H9 (cell line): ENCODE data around the gene PDE4B. TPM values are rescaled to one million over a fixed set of nuclear protein-coding genes. Genes with fewer than 3 reads are reported as not detected.

ENCODE experiments used
- DNase-seq: peaks from one replicate; pipeline ENCODE4 v3.0.0-alpha.2; 2017
- H2AFZ ChIP-seq: one replicate; pipeline ENCODE4 v1.6.1; 2013; ENCODE audit warnings: mild to moderate bottlenecking, low read length, control low read depth, moderate library complexity
- H2AK5ac ChIP-seq: 2 replicates; pipeline ENCODE4 v1.6.1; 2013; ENCODE audit warnings: low read length, control low read depth, mixed read lengths; ENCODE audit not compliant: insufficient read length
- H2BK120ac ChIP-seq: one replicate; pipeline ENCODE4 v1.6.1; 2013; ENCODE audit warnings: low read depth, mild to moderate bottlenecking, low read length, control low read depth, inconsistent platforms; ENCODE audit not compliant: poor library complexity, severe bottlenecking
- H2BK12ac ChIP-seq: 2 replicates; pipeline ENCODE4 v1.6.1; 2013; ENCODE audit warnings: low read length, control low read depth, mixed read lengths, low read depth; ENCODE audit not compliant: insufficient read length
- H2BK15ac ChIP-seq: 2 replicates; pipeline ENCODE4 v1.6.1; 2013; ENCODE audit warnings: low read depth, low read length, control low read depth
- H2BK20ac ChIP-seq: one replicate; pipeline ENCODE4 v1.6.1; 2013; ENCODE audit warnings: low read depth, mild to moderate bottlenecking, low read length, control low read depth, inconsistent platforms; ENCODE audit not compliant: poor library complexity, severe bottlenecking
- H2BK5ac ChIP-seq: 2 replicates; pipeline ENCODE4 v1.6.1; 2013; ENCODE audit warnings: low read length, control low read depth, mixed read lengths; ENCODE audit not compliant: insufficient read length
- H3K14ac ChIP-seq: 2 replicates; pipeline ENCODE4 v1.6.1; 2013; ENCODE audit warnings: low read length, control low read depth; ENCODE audit not compliant: insufficient read depth
- H3K18ac ChIP-seq: 2 replicates; pipeline ENCODE4 v1.6.1; 2013; ENCODE audit warnings: low read depth, mild to moderate bottlenecking, mixed read lengths, low read length, control low read depth; ENCODE audit not compliant: insufficient read length
- H3K23ac ChIP-seq: 2 replicates; pipeline ENCODE4 v1.6.1; 2013; ENCODE audit warnings: low read length, control low read depth, mixed read lengths, low read depth; ENCODE audit not compliant: insufficient read length
- H3K23me2 ChIP-seq: 2 replicates; pipeline ENCODE4 v1.6.1; 2013; ENCODE audit warnings: low read depth, mild to moderate bottlenecking, mixed read lengths, low read length, control low read depth; ENCODE audit not compliant: insufficient read length, poor library complexity, severe bottlenecking
- H3K27ac ChIP-seq: 2 replicates; pipeline ENCODE4 v1.5.1; 2013; ENCODE audit warnings: low read length, control low read depth, mixed read lengths, low read depth; ENCODE audit not compliant: insufficient read length
- H3K27me3 ChIP-seq: 2 replicates; pipeline ENCODE4 v1.6.1; 2013; ENCODE audit warnings: low read length, control low read depth, inconsistent platforms; ENCODE audit not compliant: insufficient read depth
- H3K4ac ChIP-seq: 2 replicates; pipeline ENCODE4 v1.6.1; 2013; ENCODE audit warnings: low read depth, mild to moderate bottlenecking, control low read depth, inconsistent platforms, low read length, moderate library complexity
- H3K4me1 ChIP-seq: 2 replicates; pipeline ENCODE4 v1.6.1; 2013; ENCODE audit warnings: low read length, control low read depth, inconsistent platforms; ENCODE audit not compliant: insufficient read depth
- H3K4me2 ChIP-seq: 2 replicates; pipeline ENCODE4 v1.6.1; 2013; ENCODE audit warnings: low read length, control low read depth, mixed read lengths; ENCODE audit not compliant: insufficient read length, insufficient read depth
- H3K56ac ChIP-seq: 2 replicates; pipeline ENCODE4 v1.6.1; 2013; ENCODE audit warnings: low read depth, mild to moderate bottlenecking, mixed read lengths, low read length, control low read depth; ENCODE audit not compliant: insufficient read length
- H3K79me1 ChIP-seq: 2 replicates; pipeline ENCODE4 v1.6.1; 2013; ENCODE audit warnings: low read depth, mild to moderate bottlenecking, moderate library complexity, low read length, control low read depth, inconsistent platforms; ENCODE audit not compliant: insufficient read depth, poor library complexity, severe bottlenecking
- H3K79me2 ChIP-seq: 2 replicates; pipeline ENCODE4 v1.6.1; 2013; ENCODE audit warnings: low read length, control low read depth, inconsistent platforms; ENCODE audit not compliant: insufficient read depth
- H3K9ac ChIP-seq: 2 replicates; pipeline ENCODE4 v1.6.1; 2013; ENCODE audit warnings: low read length, control low read depth, mixed read lengths; ENCODE audit not compliant: insufficient read length; ENCODE audit errors: extremely low read depth
- H3K9me3 ChIP-seq: one replicate; pipeline ENCODE4 v1.6.1; 2013; ENCODE audit warnings: low read depth, low read length, inconsistent platforms; ENCODE audit not compliant: control insufficient read depth
- H3T11ph ChIP-seq: one replicate; pipeline ENCODE4 v1.6.1; 2013; ENCODE audit warnings: mild to moderate bottlenecking, low read length, control low read depth, inconsistent platforms
- H4K20me1 ChIP-seq: one replicate; pipeline ENCODE4 v1.6.1; 2013; ENCODE audit not compliant: control insufficient read depth, insufficient read length, insufficient read depth
- H4K5ac ChIP-seq: 2 replicates; pipeline ENCODE4 v1.6.1; 2013; ENCODE audit warnings: low read depth, mild to moderate bottlenecking, mixed read lengths, low read length, control low read depth; ENCODE audit not compliant: insufficient read length
- H4K8ac ChIP-seq: replicated peaks from 2 replicates; pipeline ENCODE4 v1.6.1; 2013; ENCODE audit warnings: low read length, control low read depth, mixed read lengths, low read depth; ENCODE audit not compliant: insufficient read length
- H4K91ac ChIP-seq: 2 replicates; pipeline ENCODE4 v1.6.1; 2013; ENCODE audit warnings: low read depth, mild to moderate bottlenecking, moderate library complexity, mixed read lengths, low read length, control low read depth; ENCODE audit not compliant: insufficient read length
- H3K27ac Mint-ChIP-seq, 3 experiments: 2 replicates in 2 of 3; 3 replicates in 1 of 3; pipeline ENCODE4 v1.8.0; 2020 to 2021; ENCODE audit warnings: mixed read lengths in 3 of 3, mild to moderate bottlenecking in 1 of 3, moderate library complexity in 1 of 3
- H3K27me3 Mint-ChIP-seq: 2 replicates; pipeline ENCODE4 v1.8.0; 2021; ENCODE audit warnings: low read depth, mild to moderate bottlenecking, moderate library complexity, mixed read lengths
- H3K36me3 Mint-ChIP-seq, 3 experiments: 2 replicates in 2 of 3; 3 replicates in 1 of 3; pipeline ENCODE4 v1.8.0; 2020 to 2021; ENCODE audit warnings: low read depth in 3 of 3, mixed read lengths in 3 of 3; ENCODE audit not compliant: insufficient read depth in 1 of 3
- H3K4me1 Mint-ChIP-seq, 2 experiments: 2 replicates each; pipeline ENCODE4 v1.8.0; 2020; ENCODE audit warnings: mixed read lengths in 2 of 2
- H3K4me3 Mint-ChIP-seq, 2 experiments: 2 replicates in 1 of 2; 3 replicates in 1 of 2; pipeline ENCODE4 v1.8.0; 2020 to 2021; ENCODE audit warnings: mild to moderate bottlenecking in 2 of 2, mixed read lengths in 2 of 2, moderate library complexity in 1 of 2
- H3K9me3 Mint-ChIP-seq, 2 experiments: 2 replicates in 1 of 2; 3 replicates in 1 of 2; pipeline ENCODE4 v1.8.0; 2020; ENCODE audit warnings: mild to moderate bottlenecking in 2 of 2, mixed read lengths in 2 of 2, moderate library complexity in 1 of 2
- CTCF ChIP-seq: fragments of 200-600 bp; sonication (generic); conservative IDR thresholded peaks from 3 replicates; pipeline ENCODE4 v1.8.0; 2021; ENCODE audit warnings: antibody characterized with exemption, mild to moderate bottlenecking
- WGBS: extraction: QIAGEN DNeasy Blood & Tissue Kit; methylation state at CpG from one replicate; pipeline ENCODE4 v1.1.7; 2013; ENCODE audit warnings: missing lambda C conversion rate, low lambda C conversion rate, mixed read lengths; ENCODE audit not compliant: insufficient read length; ENCODE audit errors: extremely low coverage; 5-methylcytosine and 5-hydroxymethylcytosine counted together
- total RNA-seq: library from RNA; stranded (reverse); gene quantifications from 2 replicates; pipeline ENCODE4 v1.2.1, GENCODE V29; 2021

The PDE4B gene
- total RNA-seq, 1 experiment from 2014 or later: 19.8 TPM

DNA sequence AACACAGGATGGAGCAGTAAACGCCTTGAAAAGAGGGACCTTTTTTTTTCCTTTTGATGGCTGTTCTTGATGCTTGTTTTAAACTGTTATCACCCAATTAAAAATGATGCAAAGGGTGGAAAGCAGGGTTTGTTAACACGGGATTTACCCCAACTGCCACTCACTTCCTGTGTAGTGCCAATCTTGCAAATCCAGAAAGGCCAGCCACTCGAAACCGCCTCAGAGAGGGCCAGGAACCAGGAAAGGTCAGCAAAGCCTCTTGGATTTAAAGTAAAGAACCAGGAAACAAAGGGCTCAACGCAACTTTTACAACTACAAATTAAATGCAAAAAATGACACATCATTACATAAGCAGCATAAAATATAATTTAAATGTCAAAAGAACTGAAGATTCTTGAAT is 347.4 kb downstream of the PDE4B start:
- H3K27me3 Mint-ChIP-seq: no peaks in the 10 kb centered on the region; the same call in 1 of the 2 replicates
- H3K9me3 Mint-ChIP-seq: no peaks in the 10 kb centered on the region
- DNase-seq: no peak
- no peak overlapping the region for H3K4me3 Mint-ChIP-seq
- no peak overlapping the region for H2AFZ ChIP-seq
- H2BK15ac ChIP-seq: no peak overlapping the region
- H3K36me3 Mint-ChIP-seq: no peaks in the 10 kb centered on the region
- no peak overlapping the region for H3K9ac ChIP-seq
- no peak overlapping the region for H2BK12ac ChIP-seq
- no peak overlapping the region for H4K8ac ChIP-seq
- H3K23me2 ChIP-seq: no peaks in the 10 kb centered on the region
- no peak overlapping the region for H3K23ac ChIP-seq
- H3K27me3 ChIP-seq: no peaks in the 10 kb centered on the region
- H3K79me2 ChIP-seq: no peaks in the 10 kb centered on the region
- no peak overlapping the region for H3K56ac ChIP-seq
- no peak overlapping the region for H2BK20ac ChIP-seq
- no peaks in the 10 kb centered on the region for H3K79me1 ChIP-seq
- no peaks in the 10 kb centered on the region for H4K20me1 ChIP-seq
- no peak overlapping the region for H3K18ac ChIP-seq
- H3K4ac ChIP-seq: no peak overlapping the region
- H3K4me1 ChIP-seq: no peaks in the 10 kb centered on the region
- no peak for TF ChIP-seq CTCF
- H3K4me2 ChIP-seq: no peak overlapping the region
- WGBS: no CpG with 5 or more reads among the region's 5 CpGs
- no peak overlapping the region for H3T11ph ChIP-seq
- H3K27ac ChIP-seq: no peak overlapping the region
- no peak overlapping the region for H2BK5ac ChIP-seq
- H4K91ac ChIP-seq: no peak overlapping the region
- H3K9me3 ChIP-seq: no peaks in the 10 kb centered on the region
- no peak overlapping the region for H3K27ac Mint-ChIP-seq
- H3K14ac ChIP-seq: no peak overlapping the region
- no peak overlapping the region for H4K5ac ChIP-seq
- no peak overlapping the region for H2BK120ac ChIP-seq
- no peaks in the 10 kb centered on the region for H3K4me1 Mint-ChIP-seq
- no peak overlapping the region for H2AK5ac ChIP-seq
